HG03469 (cell line): ENCODE data around the gene SULF2.

ENCODE experiments used
- ATAC-seq: cut with Tn5 transposase; IDR thresholded peaks from one replicate; pipeline ENCODE4 v1.9.1; 2021; ENCODE audit warnings: mild to moderate bottlenecking, moderate library complexity, moderate number of reproducible peaks; ENCODE audit not compliant: unreplicated experiment

Gene SULF2

GRCh38 chr20:47614703-47615309, 170.5 kb downstream of the SULF2 start:
- ATAC-seq: no peak

DNA sequence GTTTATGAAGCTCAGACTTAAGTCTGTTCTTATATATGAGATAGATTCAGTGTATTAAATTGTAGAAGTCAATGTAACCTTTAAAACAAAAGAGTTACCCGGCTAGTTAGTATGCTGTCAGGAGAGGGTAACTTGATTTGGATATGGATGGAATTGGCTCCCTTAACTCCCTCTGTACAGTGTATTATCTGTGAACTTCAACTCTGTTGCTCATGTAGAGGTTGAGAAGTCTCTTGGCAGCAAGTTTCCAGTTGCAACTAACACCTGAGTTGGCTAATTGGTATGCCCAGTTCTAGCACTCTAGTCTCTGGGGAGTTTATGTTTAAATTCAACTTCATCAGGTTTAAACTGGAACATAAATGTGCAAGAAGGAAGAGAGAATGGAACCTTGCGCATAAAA, 172.6 kb downstream of the SULF2 start:
- ATAC-seq: no peak

- ATAC-seq: no peak
These were observed 173.5 kb downstream of the SULF2 start for GRCh38 chr20:47611785-47612184.

DNA sequence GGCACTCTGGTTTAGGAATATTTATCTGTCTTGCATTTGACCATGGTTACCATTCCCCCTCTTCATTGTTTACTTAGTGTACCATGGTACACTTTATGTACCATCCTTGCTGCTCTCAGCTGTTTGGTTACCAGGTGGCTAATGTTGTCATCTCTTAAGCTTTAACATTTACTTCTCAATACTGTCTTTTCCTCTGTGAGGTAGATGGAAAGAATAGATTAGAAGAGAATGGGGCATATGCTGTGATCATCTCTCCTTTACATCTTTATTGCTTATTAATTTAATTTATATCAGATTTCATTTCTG, 174.4 kb downstream of the SULF2 start:
- ATAC-seq: no peak

DNA sequence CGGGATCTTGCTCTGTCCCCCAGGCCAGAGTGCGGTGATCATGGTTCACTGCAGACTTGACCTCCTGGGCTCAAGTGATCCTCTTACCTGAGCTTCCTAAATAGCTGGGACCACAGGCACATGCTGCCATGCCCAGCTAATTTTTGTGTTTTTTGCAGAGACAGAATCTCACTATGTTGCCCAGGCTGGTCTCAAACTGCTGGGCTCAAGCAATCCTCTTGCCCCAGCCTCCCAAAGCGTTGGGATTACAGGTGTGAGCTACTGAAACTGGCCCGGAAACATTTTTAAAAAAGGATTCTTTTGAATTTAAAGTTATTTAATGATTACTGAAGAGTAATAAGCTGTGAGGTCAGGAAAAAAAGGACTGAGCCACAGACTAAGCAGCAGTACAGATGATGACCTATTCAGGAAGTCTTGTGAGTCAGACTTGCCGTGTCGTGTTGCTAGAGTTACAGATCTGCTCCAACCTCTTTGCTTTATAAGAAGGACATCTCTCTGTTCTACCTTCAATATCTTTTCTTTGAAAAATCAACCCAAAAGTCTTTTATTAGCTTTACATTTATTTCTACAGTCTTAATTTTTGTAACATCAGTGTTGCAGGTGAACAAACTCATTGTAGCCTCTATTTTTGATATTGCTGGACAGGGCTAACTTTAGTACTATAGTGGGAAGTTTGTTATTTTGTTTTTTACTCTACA, 174.9 kb downstream of the SULF2 start:
- no peak for ATAC-seq

DNA sequence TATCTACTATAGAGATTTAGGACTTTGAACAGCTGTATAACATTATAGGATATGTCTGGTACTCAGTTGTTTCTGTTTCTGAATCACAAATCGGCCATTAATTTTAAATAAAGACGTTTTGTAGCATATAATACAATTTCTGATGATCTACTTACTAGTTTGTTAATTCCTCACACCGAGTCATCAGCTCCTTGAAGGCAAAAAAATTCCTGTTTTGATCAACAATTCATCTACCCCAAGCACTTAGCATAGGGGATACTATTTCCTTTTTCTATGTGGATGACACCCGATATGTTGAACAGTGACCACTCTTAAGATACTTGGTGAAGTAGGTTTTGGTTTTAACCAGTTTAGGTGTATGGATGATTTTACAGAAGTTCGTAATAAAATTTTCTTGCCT, 176.3 kb downstream of the SULF2 start:
- ATAC-seq: no peak
